ENCODE data around the gene NOL3. TPM values are rescaled to one million over a fixed set of nuclear protein-coding genes. Genes with fewer than 3 reads are reported as not detected.

The NOL3 gene
- total and polyA plus RNA-seq, 2 donors = 5.3 to 66.6 TPM

- DNase-seq (ENCODE audit: extremely low spot score) = no peak
- peak overlapping the region; percentile 82 for H3K4me3 ChIP-seq (ENCODE audit: low read depth, low read length)
- peaks cover 3% of the 10 kb centered on the region for H3K4me1 ChIP-seq (ENCODE audit: insufficient read depth)
- no peaks in the 10 kb centered on the region for H3K36me3 ChIP-seq (ENCODE audit: insufficient read depth)
- 6% methylated on average over 34 of the region's 34 CpGs for WGBS
- peak overlapping the region; percentile 57 for H3K27ac ChIP-seq (ENCODE audit: low read depth)
Measured at GRCh38 chr16:67158637-67159600, 11.4 kb upstream of the NOL3 start.

- Histone ChIP-seq H3K4me1 (ENCODE audit: insufficient read depth) (peaks cover 3% of the 10 kb centered on the region), H3K36me3 (ENCODE audit: insufficient read depth) (no peaks in the 10 kb centered on the region), H3K4me3 (ENCODE audit: low read depth, low read length) (no peak overlapping the region), H3K27ac (ENCODE audit: low read depth) (no peak overlapping the region)
- DNase-seq (ENCODE audit: extremely low spot score) = no peak
- WGBS = 50% methylated on average over 25 of the region's 25 CpGs
Measured at GRCh38 chr16:67161595-67162058, 8.7 kb upstream of the NOL3 start.

GRCh38 chr16:67162506-67163163 is 7.7 kb upstream of the NOL3 start:
- WGBS = 30% methylated on average over 44 of the region's 44 CpGs
- DNase-seq (ENCODE audit: extremely low spot score) = no peak
- H3K36me3 ChIP-seq (ENCODE audit: insufficient read depth) = no peaks in the 10 kb centered on the region
- no peak overlapping the region for H3K27ac ChIP-seq (ENCODE audit: low read depth)
- H3K4me3 ChIP-seq (ENCODE audit: low read depth, low read length) = no peak overlapping the region
- peaks cover 3% of the 10 kb centered on the region for H3K4me1 ChIP-seq (ENCODE audit: insufficient read depth)

GRCh38 chr16:67163164-67163998 is 7.0 kb upstream of the NOL3 start:
- Histone ChIP-seq H3K36me3 (ENCODE audit: insufficient read depth) (no peaks in the 10 kb centered on the region), H3K4me1 (ENCODE audit: insufficient read depth) (peaks cover 3% of the 10 kb centered on the region), H3K27ac (ENCODE audit: low read depth) (no peak overlapping the region), H3K4me3 (ENCODE audit: low read depth, low read length) (peak overlapping the region; percentile 20)
- DNase-seq (ENCODE audit: extremely low spot score) = no peak
- 7% methylated on average over 99 of the region's 99 CpGs for WGBS

GRCh38 chr16:67163999-67164558 is 6.3 kb upstream of the NOL3 start:
- H3K4me1 ChIP-seq (ENCODE audit: insufficient read depth) = peaks cover 3% of the 10 kb centered on the region
- H3K36me3 ChIP-seq (ENCODE audit: insufficient read depth) = no peaks in the 10 kb centered on the region
- H3K4me3 ChIP-seq (ENCODE audit: low read depth, low read length) = peak overlapping the region; percentile 20
- DNase-seq (ENCODE audit: extremely low spot score) = no peak
- H3K27ac ChIP-seq (ENCODE audit: low read depth) = no peak overlapping the region
- 1% methylated on average over 34 of the region's 34 CpGs for WGBS

GRCh38 chr16:67164599-67165061 is 5.7 kb upstream of the NOL3 start, which contains the start of gene HSF4:
TSS of gene HSF4 (plus strand) at chr16:67164745. CDS start at chr16:67164812, 67 bp downstream.
- 4% methylated on average over 41 of the region's 41 CpGs for WGBS
- Histone ChIP-seq H3K4me1 (ENCODE audit: insufficient read depth) (peaks cover 3% of the 10 kb centered on the region), H3K27ac (ENCODE audit: low read depth) (no peak within 1 kb of the TSS), H3K4me3 (ENCODE audit: low read depth, low read length) (peak within 1 kb of the TSS; percentile 20), H3K36me3 (ENCODE audit: insufficient read depth) (no peaks in the 10 kb centered on the region)
- no peak for DNase-seq (ENCODE audit: extremely low spot score)

- H3K36me3 ChIP-seq (ENCODE audit: insufficient read depth) = no peaks in the 10 kb centered on the region
- H3K27ac ChIP-seq (ENCODE audit: low read depth) = no peak overlapping the region
- peaks cover 3% of the 10 kb centered on the region for H3K4me1 ChIP-seq (ENCODE audit: insufficient read depth)
- DNase-seq (ENCODE audit: extremely low spot score) = no peak
- WGBS = 15% methylated on average over 85 of the region's 85 CpGs
- no peak overlapping the region for H3K4me3 ChIP-seq (ENCODE audit: low read depth, low read length)
Measured at GRCh38 chr16:67165121-67166078, 4.9 kb upstream of the NOL3 start.

GRCh38 chr16:67166110-67166547 is 4.2 kb upstream of the NOL3 start:
- WGBS = 41% methylated on average over 18 of the region's 18 CpGs
- no peak overlapping the region for H3K27ac ChIP-seq (ENCODE audit: low read depth)

GRCh38 chr16:67166598-67167168 is 3.7 kb upstream of the NOL3 start:
- peaks cover 3% of the 10 kb centered on the region for H3K4me1 ChIP-seq (ENCODE audit: insufficient read depth)
- H3K4me3 ChIP-seq (ENCODE audit: low read depth, low read length) = no peak overlapping the region

More at GRCh38 chr16:67166110-67166547, 4.2 kb upstream of the NOL3 start:
- H3K36me3 ChIP-seq (ENCODE audit: insufficient read depth) = no peaks in the 10 kb centered on the region
- no peak for DNase-seq (ENCODE audit: extremely low spot score)
- no peak overlapping the region for H3K4me3 ChIP-seq (ENCODE audit: low read depth, low read length)
- H3K4me1 ChIP-seq (ENCODE audit: insufficient read depth) = peaks cover 3% of the 10 kb centered on the region

GRCh38 chr16:67167588-67167987 is 2.8 kb upstream of the NOL3 start:
- H3K36me3 ChIP-seq (ENCODE audit: insufficient read depth) = no peaks in the 10 kb centered on the region
- no peak overlapping the region for H3K27ac ChIP-seq (ENCODE audit: low read depth)
- peaks cover 3% of the 10 kb centered on the region for H3K4me1 ChIP-seq (ENCODE audit: insufficient read depth)
- H3K4me3 ChIP-seq (ENCODE audit: low read depth, low read length) = no peak overlapping the region
- DNase-seq (ENCODE audit: extremely low spot score) = no peak
- WGBS = 84% methylated on average over 7 of the region's 7 CpGs

More at GRCh38 chr16:67166598-67167168, 3.7 kb upstream of the NOL3 start:
- Histone ChIP-seq H3K36me3 (ENCODE audit: insufficient read depth) (no peaks in the 10 kb centered on the region), H3K27ac (ENCODE audit: low read depth) (no peak overlapping the region)
- WGBS = 81% methylated on average over 5 of the region's 5 CpGs
- DNase-seq (ENCODE audit: extremely low spot score) = no peak

- no peak for DNase-seq (ENCODE audit: extremely low spot score)
- Histone ChIP-seq H3K27ac (ENCODE audit: low read depth) (no peak overlapping the region), H3K4me1 (ENCODE audit: insufficient read depth) (no peaks in the 10 kb centered on the region), H3K4me3 (ENCODE audit: low read depth, low read length) (no peak overlapping the region), H3K36me3 (ENCODE audit: insufficient read depth) (no peaks in the 10 kb centered on the region)
- WGBS = 58% methylated on average over 9 of the region's 9 CpGs
Measured at GRCh38 chr16:67169011-67169451, 1.3 kb upstream of the NOL3 start.
